ENCODE data around the gene TCF3. TPM values are rescaled to one million over a fixed set of nuclear protein-coding genes. Genes with fewer than 3 reads are reported as not detected.

The TCF3 gene
- total and polyA plus RNA-seq, 2 of the 8 experiments (the other 6 are each of a cell fraction or from before 2014, with no cell fraction given): 241 to 348 TPM

GRCh38 chr19:1611353-1611752, 41.1 kb downstream of the TCF3 start (continued):
- no peak for TF ChIP-seq CBX5 (IDR thresholded peaks at IDR 0.05; ENCODE audit: low read depth, low read length)

Data from H1 (cell line).